Stimulated activated naive B cell treated with anti-CD40 and anti-IgM and Interleukin-4, amounts not matched to agents 10 μg/mL and 1 μg/mL and 100 μg/mL, for 72 hours (primary cell): ENCODE data around the gene KLF1.
"Not testable (repeated sequence)": the region's sequence is repeated elsewhere in the genome, so short reads cannot be mapped to it uniquely, and the experiment has no call there.

Experiments used
- ATAC-seq, 2 donors: fragments of 150-1000 bp; cut with Tn5 transposase; replicated peaks; 2 replicates each; pipeline ENCODE4 v1.10.0; 2021; ENCODE audit warnings: moderate library complexity in 1 of 2
- DNase-seq: peaks from one replicate; pipeline ENCODE4 v3.0.0; 2021
- H3K27ac Mint-ChIP-seq: one replicate; pipeline ENCODE4 v1.8.0; 2022; ENCODE audit warnings: mild to moderate bottlenecking, mixed read lengths
- H3K27me3 Mint-ChIP-seq, 2 donors: one replicate each; pipeline ENCODE4 v1.8.0; 2022; ENCODE audit warnings: mixed read lengths in 2 of 2
- H3K36me3 Mint-ChIP-seq, 2 donors: one replicate each; pipeline ENCODE4 v1.8.0; 2022; ENCODE audit warnings: mixed read lengths in 2 of 2, mild to moderate bottlenecking in 1 of 2
- H3K4me1 Mint-ChIP-seq, 2 donors: one replicate each; pipeline ENCODE4 v1.8.0; 2022; ENCODE audit warnings: mixed read lengths in 2 of 2, mild to moderate bottlenecking in 1 of 2
- H3K4me3 Mint-ChIP-seq, 2 donors: one replicate each; pipeline ENCODE4 v1.8.0; 2022; ENCODE audit warnings: mild to moderate bottlenecking in 2 of 2, mixed read lengths in 2 of 2, moderate library complexity in 1 of 2
- H3K9me3 Mint-ChIP-seq, 2 donors: one replicate each; pipeline ENCODE4 v1.8.0; 2022; ENCODE audit warnings: mixed read lengths in 2 of 2, mild to moderate bottlenecking in 1 of 2

The KLF1 gene

DNA sequence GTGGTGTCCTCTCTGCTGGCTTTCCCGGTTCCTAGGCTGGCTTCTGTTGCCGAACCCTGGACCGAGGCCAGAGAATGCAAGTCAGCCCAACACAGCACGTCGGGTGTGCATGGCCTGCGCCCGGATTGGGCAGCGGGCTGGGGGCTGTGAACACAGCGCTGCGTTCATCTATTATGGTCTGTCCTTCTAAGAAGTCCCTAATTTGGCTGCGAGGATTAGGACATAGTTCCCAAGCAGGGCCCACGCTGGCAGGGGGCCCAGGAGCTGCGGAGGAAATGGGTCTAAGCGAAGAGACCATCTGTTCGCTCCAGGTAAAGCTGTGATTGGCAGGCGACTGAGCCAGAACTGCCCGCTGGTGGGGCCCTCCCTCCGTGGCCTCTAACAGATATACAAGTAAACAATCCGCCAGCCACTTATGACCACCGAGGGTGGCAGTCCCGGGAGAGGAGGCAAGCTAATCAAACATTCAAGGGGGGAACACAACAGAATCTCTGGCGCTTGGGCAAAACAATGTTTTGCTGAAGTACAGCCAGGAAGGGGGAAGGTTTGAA lies 26.1 kb upstream of the KLF1 start:
- Mint-ChIP-seq H3K27me3 (peaks cover 0 to 4% of the 10 kb centered on the region in 2 donors), H3K4me1 (peaks cover 10 to 19% of the 10 kb centered on the region in 2 donors), H3K4me3 (no peak overlapping the region), H3K36me3 (peaks cover 0 to 1% of the 10 kb centered on the region in 2 donors), H3K9me3 (no peaks in the 10 kb centered on the region), H3K27ac (no peak overlapping the region)
- DNase-seq (no peak), ATAC-seq (peak in 1 of 2 donors; percentile 36)

DNA sequence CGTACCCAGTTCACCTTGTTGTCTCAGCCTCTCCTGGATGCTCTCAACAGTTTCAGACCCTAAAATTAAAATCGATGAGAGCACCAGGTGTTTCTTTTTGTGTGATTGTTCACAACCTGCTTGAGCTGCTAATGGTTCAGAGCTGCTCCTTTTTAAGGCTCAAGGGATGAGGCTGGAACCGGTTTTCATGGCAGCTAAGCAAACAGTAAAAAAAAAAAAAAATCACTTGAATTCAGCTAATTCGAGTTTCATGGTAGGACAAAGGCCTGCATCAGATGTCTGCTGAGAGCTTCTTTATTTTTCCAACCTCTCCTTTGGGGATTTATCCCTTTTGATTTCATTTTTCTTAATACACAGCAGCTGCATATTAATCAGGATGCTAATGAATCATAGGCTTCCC lies 25.6 kb upstream of the KLF1 start:
- Mint-ChIP-seq H3K4me1 (peaks cover 10 to 19% of the 10 kb centered on the region in 2 donors), H3K27me3 (peaks cover 0 to 4% of the 10 kb centered on the region in 2 donors), H3K36me3 (peaks cover 0 to 1% of the 10 kb centered on the region in 2 donors), H3K9me3 (no peaks in the 10 kb centered on the region), H3K27ac (no peak overlapping the region), H3K4me3 (no peak overlapping the region)
- ATAC-seq = no peak
- DNase-seq = no peak

DNA sequence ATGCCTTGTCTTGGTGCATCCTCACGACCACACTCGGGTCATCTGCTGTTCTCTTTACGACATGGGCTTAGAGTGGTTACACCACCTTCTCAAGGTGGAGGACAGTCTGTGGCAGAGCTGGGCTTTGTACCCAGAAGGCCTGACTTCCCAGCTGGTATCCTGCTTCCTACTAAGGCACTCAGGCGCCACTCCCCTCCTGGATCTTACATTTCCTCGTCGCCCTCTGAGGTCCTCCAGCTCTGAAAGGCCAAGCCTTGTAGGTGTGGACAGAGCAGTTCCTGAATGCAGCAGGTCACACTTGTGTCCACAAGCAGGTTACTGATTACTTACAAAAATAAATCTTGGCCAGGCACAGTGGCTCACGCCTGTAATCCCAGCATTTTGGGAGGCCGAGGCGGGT lies 20.2 kb upstream of the KLF1 start:
- ATAC-seq (no peak), DNase-seq (no peak)
- H3K9me3 Mint-ChIP-seq = no peaks in the 10 kb centered on the region
- H3K27ac Mint-ChIP-seq = no peak overlapping the region
- H3K36me3 Mint-ChIP-seq = peaks cover 5 to 6% of the 10 kb centered on the region in 2 donors
- no peak overlapping the region for H3K4me3 Mint-ChIP-seq
- H3K27me3 Mint-ChIP-seq = no peaks in the 10 kb centered on the region
- no peaks in the 10 kb centered on the region for H3K4me1 Mint-ChIP-seq

DNA sequence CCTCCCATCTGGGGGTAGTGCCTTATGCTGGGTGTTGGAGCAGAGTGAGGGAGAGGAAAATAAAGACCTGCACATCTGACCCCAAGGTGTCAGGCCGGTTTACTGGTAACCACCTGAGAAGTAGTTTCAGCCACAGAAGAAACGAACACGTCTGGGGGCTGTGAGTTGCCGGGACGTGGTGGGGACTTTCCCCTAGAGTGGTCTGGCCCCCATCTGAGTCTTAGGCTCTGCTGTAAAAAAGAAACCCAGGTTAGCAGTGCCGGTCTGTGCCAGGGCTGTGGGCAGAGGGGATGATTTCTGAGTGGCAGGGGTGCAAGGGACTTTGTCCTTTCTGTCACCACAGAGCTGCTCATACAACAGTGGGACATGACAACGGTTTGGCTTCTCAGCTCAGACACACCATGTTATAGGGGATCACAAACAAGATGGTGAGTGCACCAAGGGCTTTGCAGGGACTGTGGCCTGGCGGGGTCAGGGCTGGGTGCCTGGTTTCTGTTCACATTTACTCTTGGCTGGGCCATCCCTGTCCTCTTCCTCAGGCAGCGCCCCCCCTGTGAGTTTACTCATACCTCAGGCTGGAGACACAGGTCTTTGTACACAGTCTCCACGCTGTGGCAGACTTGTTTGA lies 13.0 kb upstream of the KLF1 start:
- peaks cover 0 to 5% of the 10 kb centered on the region in 2 donors for H3K4me1 Mint-ChIP-seq
- no peak overlapping the region for H3K27ac Mint-ChIP-seq
- no peaks in the 10 kb centered on the region for H3K27me3 Mint-ChIP-seq
- ATAC-seq = peak; percentile 56 to 81
- no peak for DNase-seq
- peaks cover 29 to 38% of the 10 kb centered on the region in 2 donors for H3K36me3 Mint-ChIP-seq
- no peak overlapping the region for H3K4me3 Mint-ChIP-seq
- H3K9me3 Mint-ChIP-seq = no peaks in the 10 kb centered on the region

DNA sequence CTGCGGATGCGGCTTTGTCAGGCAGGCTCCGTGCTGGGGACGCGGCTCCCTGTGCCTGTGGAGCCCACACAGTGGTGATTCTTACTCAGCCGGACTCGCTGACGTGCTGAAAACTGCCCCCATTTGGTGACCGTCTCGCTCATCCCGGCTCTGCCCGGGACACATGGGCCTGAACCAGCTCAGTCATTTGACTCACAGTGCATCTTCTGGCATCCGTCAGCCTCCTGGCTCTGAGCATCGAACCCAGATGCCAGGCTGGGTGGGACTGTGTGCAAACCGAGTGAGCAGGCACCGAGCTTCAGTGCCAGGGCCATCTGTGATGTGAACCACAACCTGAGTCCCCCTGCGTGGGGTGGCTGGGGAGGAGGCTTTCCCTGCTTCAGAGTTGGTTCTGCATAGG lies 9.5 kb upstream of the KLF1 start:
- Mint-ChIP-seq H3K27ac (no peak overlapping the region), H3K36me3 (peaks cover 37 to 62% of the 10 kb centered on the region in 2 donors), H3K9me3 (no peaks in the 10 kb centered on the region), H3K27me3 (no peaks in the 10 kb centered on the region), H3K4me3 (no peak overlapping the region), H3K4me1 (peaks cover 6 to 20% of the 10 kb centered on the region in 2 donors)
- DNase-seq (no peak), ATAC-seq (no peak)

DNA sequence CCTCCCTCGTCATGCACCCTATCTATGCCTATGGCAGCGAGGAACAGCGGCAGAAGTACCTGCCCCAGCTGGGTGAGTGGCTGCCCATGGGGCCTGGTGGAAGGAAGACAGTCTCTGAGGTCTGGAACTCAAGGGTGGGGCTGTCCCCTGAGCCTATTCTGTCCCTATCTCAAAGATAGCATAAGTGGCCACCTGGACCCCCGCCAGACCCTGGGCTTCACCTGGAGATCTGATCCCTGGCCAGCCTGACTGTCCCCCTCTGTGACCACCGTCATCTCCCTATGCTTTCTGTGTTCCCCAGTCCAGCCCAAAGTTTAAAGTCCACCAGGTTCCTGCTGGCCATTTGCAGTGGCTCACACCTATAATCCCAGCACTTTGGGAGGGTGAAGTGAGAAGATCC lies 6.6 kb upstream of the KLF1 start:
- no peak overlapping the region for H3K27ac Mint-ChIP-seq
- peaks cover 31 to 49% of the 10 kb centered on the region in 2 donors for H3K36me3 Mint-ChIP-seq
- H3K4me1 Mint-ChIP-seq = peaks cover 15 to 29% of the 10 kb centered on the region in 2 donors
- H3K27me3 Mint-ChIP-seq = no peaks in the 10 kb centered on the region
- peak overlapping the region in 1 of 2 donors; percentile 25 for H3K4me3 Mint-ChIP-seq
- no peak for ATAC-seq
- DNase-seq = no peak
- no peaks in the 10 kb centered on the region for H3K9me3 Mint-ChIP-seq

DNA sequence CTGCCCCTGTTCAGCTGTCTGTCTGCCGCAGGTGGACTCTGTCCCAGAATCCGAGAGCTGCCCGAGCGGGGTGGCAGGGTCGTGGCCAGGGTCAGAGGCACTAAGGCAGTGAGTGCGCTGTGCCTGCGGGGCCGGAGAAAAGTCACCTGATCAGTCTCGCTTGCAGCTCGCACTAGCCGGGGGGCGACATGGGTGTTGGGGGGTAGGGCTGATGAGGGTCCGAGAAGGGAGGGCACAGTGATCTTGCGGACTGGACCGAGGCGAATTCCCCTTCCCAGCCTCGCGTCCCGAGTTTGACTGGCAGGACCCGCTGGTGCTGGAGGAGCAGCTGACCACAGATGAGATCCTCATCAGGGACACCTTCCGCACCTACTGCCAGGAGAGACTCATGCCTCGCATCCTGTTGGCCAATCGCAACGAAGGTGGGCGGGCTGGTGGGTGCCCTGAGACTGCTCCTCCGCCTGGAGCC lies 4.6 kb upstream of the KLF1 start:
- Mint-ChIP-seq H3K27me3 (no peaks in the 10 kb centered on the region), H3K27ac (peak overlapping the region; percentile 98), H3K4me1 (peaks cover 16 to 29% of the 10 kb centered on the region in 2 donors), H3K4me3 (peak overlapping the region; percentile 94 to 97), H3K9me3 (no peaks in the 10 kb centered on the region), H3K36me3 (peaks cover 22 to 37% of the 10 kb centered on the region in 2 donors)
- DNase-seq (no peak), ATAC-seq (no peak)

DNA sequence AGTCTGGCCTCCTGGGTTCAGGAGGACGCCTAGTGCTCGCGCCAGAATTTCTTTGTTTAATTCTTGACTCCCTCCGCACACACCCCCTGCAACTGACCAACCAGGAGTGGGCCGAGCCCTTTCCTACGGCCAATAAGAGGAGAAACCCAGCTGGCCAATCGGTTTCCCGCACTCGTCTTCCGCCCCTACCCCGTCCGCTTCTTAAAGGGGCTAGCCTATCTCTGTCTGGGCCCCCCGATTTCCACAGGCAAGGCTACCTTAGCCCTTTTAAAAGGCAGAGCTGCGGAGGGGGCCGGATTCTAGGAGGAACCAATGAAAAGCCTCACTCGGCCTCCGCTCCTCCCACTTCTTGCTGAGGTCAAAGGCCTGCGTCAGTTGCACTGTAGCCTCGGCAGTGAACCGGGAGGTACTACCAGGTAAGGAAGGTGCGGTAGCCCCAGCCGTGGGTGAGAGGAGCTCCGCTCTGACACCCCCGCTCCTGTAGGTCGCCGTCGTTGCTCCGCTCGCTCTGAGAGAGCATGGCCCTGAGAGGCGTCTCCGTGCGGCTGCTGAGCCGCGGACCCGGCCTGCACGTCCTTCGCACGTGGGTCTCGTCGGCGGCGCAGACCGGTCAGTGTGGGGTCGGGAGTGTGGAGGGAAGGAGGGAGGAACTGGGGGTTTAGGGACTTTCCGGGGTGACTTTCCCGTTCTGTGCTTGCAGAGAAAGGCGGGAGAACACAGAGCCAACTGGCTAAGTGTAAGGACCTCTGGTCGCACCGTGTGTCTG lies 4.0 kb upstream of the KLF1 start, which contains the start of gene GCDH:
Gene GCDH, plus strand, starts transcription at position 374 of the 766 bp plus-strand sequence. Its CDS starts 145 bp downstream, at position 519.
- no peaks in the 10 kb centered on the region for H3K27me3 Mint-ChIP-seq
- no peaks in the 10 kb centered on the region for H3K9me3 Mint-ChIP-seq
- H3K36me3 Mint-ChIP-seq = peaks cover 18 to 34% of the 10 kb centered on the region in 2 donors
- peaks cover 19 to 29% of the 10 kb centered on the region in 2 donors for H3K4me1 Mint-ChIP-seq
- DNase-seq (peak; percentile 98), ATAC-seq (peak; percentile 95 to 97)
- H3K27ac Mint-ChIP-seq = peak within 1 kb of the TSS; percentile 98
- peak within 1 kb of the TSS; percentile 94 to 97 for H3K4me3 Mint-ChIP-seq

DNA sequence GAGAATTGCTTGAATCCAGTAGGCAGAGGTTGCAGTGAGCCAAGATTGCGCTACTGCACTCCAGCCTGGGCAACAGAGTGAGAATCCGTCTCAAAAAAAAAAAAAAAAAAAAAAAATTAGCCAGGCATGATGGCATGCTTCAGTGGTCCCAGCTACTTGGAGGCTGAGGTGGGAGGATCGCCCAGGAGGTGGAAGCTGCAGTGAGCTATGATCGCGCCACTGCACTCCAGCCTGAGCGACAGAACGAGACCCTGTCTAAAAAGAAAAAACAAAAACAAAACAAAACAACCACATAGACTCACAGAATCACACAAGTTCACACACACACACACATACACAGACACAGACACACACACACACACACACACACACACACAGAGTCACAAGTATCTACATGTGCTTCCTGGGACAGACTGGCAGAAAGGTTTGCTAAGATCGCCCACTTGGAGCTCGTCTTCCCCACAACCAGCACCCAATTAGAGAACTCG lies 3.3 kb upstream of the KLF1 start:
- not testable (repeated sequence) for ATAC-seq, H3K9me3 Mint-ChIP-seq, H3K27me3 Mint-ChIP-seq, DNase-seq
- peak overlapping the region; percentile 98 for H3K27ac Mint-ChIP-seq
- H3K4me3 Mint-ChIP-seq = peak overlapping the region; percentile 94 to 97
- peaks cover 15 to 32% of the 10 kb centered on the region in 2 donors for H3K36me3 Mint-ChIP-seq
- peaks cover 19 to 29% of the 10 kb centered on the region in 2 donors for H3K4me1 Mint-ChIP-seq

DNA sequence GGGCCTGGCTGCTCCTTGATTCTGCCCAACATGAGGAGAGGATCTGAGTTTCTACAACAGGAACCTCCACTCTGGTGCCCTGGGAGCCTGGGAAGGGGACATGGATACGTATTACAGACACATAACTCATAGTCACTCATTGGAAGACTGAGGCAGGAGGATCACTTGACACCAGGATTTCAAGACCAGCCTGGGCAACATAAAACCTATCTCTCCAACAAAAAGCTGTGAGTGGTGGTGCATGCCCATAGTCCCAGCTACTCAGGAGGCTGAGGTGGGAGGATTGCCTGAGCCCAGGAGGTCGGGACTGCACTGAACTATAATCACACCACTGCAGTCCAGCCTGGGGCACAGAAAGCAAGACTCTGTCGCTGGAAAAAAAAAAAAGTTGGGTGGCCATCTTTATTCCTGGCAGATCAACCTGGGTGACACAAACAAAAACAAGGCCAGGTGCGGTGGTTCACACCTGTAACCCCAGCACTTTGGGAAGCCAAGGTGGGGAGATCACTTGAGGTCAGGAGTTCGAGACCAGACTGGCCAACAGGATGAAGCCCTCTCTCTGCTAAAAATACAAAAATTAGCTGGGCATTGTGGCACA lies 1.1 kb upstream of the KLF1 start:
- Mint-ChIP-seq H3K4me3 (no peak overlapping the region), H3K27ac (no peak overlapping the region), H3K27me3 (no peaks in the 10 kb centered on the region), H3K36me3 (peaks cover 3 to 14% of the 10 kb centered on the region in 2 donors), H3K9me3 (no peaks in the 10 kb centered on the region), H3K4me1 (peaks cover 24 to 34% of the 10 kb centered on the region in 2 donors)
- DNase-seq (no peak), ATAC-seq (no peak)

DNA sequence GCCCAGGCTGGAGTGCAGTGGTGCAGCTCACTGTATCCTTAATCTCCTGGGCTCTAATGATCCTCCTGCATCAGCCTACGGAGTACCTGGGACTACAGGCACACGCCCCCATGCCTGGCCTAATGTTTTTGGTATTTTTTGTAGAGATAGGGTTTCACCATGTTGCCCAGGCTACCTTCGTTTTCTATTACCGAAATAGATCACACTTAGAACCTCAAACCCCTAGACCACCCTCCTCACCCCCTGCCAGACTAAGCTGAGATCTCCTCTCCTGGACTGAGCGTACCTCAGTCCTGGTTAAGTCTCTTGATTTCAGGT lies 391 bp downstream of the KLF1 start:
- Mint-ChIP-seq H3K4me1 (peaks cover 25 to 34% of the 10 kb centered on the region in 2 donors), H3K36me3 (peaks cover 3 to 9% of the 10 kb centered on the region in 2 donors), H3K27ac (no peak overlapping the region), H3K9me3 (no peaks in the 10 kb centered on the region), H3K27me3 (no peaks in the 10 kb centered on the region), H3K4me3 (peak overlapping the region; percentile 61 to 74)
- ATAC-seq = no peak
- DNase-seq = no peak

DNA sequence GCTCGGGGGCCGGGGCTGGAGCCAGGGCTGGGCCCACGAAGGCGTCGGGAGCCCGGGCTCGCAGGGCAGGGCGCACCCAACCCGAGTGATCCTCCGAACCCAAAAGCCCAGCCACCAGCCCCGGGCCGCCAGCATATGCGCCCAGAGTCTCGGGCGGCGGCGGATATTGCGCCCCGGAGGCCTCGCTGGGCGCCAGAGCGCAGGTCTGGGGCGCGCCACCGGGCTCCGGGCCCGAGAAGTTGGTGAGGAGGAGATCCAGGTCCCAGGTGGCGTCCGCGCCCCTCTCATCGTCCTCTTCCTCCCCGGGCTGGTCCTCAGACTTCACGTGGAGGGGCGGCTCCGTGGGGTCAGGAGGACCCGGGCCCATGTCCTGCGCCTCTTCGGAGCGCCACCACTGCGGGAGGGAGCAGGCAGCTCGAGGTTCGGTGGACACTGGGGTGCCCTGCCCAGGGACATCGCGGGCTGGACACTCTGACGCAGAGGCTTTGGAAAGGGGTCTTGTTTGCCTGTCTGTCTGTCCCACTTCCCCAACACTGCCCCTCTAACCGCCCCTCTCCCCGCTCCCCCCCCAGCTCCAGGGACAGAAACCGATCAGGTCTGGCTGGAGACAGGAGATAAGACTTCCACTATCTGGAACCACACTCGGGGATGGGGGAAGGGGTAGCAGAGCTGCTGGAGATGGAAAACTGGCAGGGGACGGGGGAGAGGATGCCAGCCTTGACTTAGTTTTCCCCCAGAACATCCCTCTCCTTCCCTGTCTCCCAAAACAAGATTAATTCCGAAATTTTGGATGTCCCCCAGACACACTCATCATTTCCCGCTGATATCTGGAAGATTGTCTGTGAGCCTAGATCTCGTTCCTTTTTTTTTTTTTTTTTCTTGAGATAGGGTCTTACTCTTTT lies 1.0 kb downstream of the KLF1 start:
- no peaks in the 10 kb centered on the region for H3K27me3 Mint-ChIP-seq
- ATAC-seq = peak; percentile 11 to 14
- no peak for DNase-seq
- H3K27ac Mint-ChIP-seq = peak overlapping the region; percentile 62
- no peaks in the 10 kb centered on the region for H3K9me3 Mint-ChIP-seq
- peak overlapping the region; percentile 61 to 74 for H3K4me3 Mint-ChIP-seq
- peaks cover 26 to 34% of the 10 kb centered on the region in 2 donors for H3K4me1 Mint-ChIP-seq
- H3K36me3 Mint-ChIP-seq = peaks cover 1 to 4% of the 10 kb centered on the region in 2 donors

DNA sequence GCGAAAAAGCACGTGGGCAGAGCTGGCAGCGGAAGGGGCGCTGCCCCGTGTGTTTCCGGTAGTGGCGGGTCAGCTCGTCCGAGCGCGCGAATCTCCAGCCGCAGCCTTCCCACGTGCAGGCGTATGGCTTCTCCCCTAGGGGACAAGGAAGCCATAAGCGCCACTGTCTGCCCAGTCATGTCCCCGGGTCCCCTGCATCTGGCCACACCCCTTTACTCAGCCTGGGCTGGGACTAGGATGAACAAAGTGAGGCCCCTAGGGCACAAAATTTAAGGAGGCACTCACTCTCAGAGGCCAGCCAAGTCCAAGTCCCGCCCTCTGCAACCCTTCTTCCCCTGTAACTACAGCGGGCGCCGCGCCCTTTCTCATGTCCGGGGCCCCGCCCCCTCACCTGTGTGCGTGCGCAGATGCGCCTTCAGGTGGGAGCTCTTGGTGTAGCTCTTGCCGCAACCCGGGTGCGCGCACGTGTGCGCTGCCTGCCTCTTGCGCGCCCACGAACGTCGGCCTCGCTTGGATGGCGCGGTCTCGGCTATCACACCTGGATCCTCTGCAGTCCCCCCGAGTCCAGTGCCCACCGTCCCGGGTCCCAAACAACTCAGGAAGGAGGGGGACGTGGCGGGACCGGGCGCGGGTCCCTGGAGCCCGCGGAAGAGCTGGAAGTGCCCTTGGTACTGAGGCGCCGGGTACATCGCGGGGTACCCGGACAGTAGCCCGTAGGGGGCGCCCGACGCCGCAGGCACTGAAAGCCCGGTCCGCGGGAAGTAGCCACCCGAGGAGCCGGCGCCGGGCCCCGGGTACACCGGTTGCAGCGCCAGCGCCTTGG lies 1.9 kb downstream of the KLF1 start:
- DNase-seq (peak; percentile 83), ATAC-seq (peak; percentile 64 to 68)
- no peaks in the 10 kb centered on the region for H3K9me3 Mint-ChIP-seq
- peak overlapping the region; percentile 93 for H3K27ac Mint-ChIP-seq
- peaks cover 28 to 34% of the 10 kb centered on the region in 2 donors for H3K4me1 Mint-ChIP-seq
- peak overlapping the region; percentile 87 to 90 for H3K4me3 Mint-ChIP-seq
- peaks cover 0 to 4% of the 10 kb centered on the region in 2 donors for H3K36me3 Mint-ChIP-seq
- no peaks in the 10 kb centered on the region for H3K27me3 Mint-ChIP-seq
